Transverse colon (tissue), 4 donors: ENCODE data around the gene ACSS2.

Experiments used
- POLR2A ChIP-seq: fragments of 450-650 bp; IDR thresholded peaks from one replicate; pipeline ENCODE4 v1.6.1; 2016; ENCODE audit warnings: antibody characterized with exemption, mild to moderate bottlenecking, moderate library complexity
- POLR2AphosphoS5 ChIP-seq, 3 donors: sonication (generic); formaldehyde crosslinking; IDR thresholded peaks; one replicate each; pipeline ENCODE4 v1.6.1; 2016; ENCODE audit warnings: antibody characterized with exemption in 3 of 3
- TF ChIP-seq, protein P1 (sequence below), 5 experiments: fragments of 200-600 bp in 3 of 5; fragments of 450-650 bp in 2 of 5; sonication (generic) in 3 of 5; IDR thresholded peaks; 1 replicate in 2 of 5; 2 replicates in 3 of 5; pipeline ENCODE4 v1.5.1; 2016 to 2017; ENCODE audit warnings: antibody characterized with exemption in 5 of 5, inconsistent platforms in 3 of 5, mild to moderate bottlenecking in 2 of 5, moderate library complexity in 1 of 5

GRCh38 chr20:34941226-34941625 lies 64.8 kb downstream of the ACSS2 start:
- no peak for TF ChIP-seq POLR2A
- TF ChIP-seq, protein P1, sequence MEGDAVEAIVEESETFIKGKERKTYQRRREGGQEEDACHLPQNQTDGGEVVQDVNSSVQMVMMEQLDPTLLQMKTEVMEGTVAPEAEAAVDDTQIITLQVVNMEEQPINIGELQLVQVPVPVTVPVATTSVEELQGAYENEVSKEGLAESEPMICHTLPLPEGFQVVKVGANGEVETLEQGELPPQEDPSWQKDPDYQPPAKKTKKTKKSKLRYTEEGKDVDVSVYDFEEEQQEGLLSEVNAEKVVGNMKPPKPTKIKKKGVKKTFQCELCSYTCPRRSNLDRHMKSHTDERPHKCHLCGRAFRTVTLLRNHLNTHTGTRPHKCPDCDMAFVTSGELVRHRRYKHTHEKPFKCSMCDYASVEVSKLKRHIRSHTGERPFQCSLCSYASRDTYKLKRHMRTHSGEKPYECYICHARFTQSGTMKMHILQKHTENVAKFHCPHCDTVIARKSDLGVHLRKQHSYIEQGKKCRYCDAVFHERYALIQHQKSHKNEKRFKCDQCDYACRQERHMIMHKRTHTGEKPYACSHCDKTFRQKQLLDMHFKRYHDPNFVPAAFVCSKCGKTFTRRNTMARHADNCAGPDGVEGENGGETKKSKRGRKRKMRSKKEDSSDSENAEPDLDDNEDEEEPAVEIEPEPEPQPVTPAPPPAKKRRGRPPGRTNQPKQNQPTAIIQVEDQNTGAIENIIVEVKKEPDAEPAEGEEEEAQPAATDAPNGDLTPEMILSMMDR (IDR thresholded peaks at IDR 0.05), result no peak
- no peak for TF ChIP-seq POLR2AphosphoS5 (IDR thresholded peaks at IDR 0.05)
